ENCODE results near the gene ACSM5.
"Not testable (repeated sequence)": the region's sequence is repeated elsewhere in the genome, so short reads cannot be mapped to it uniquely, and the experiment has no call there.

Gene ACSM5

DNA sequence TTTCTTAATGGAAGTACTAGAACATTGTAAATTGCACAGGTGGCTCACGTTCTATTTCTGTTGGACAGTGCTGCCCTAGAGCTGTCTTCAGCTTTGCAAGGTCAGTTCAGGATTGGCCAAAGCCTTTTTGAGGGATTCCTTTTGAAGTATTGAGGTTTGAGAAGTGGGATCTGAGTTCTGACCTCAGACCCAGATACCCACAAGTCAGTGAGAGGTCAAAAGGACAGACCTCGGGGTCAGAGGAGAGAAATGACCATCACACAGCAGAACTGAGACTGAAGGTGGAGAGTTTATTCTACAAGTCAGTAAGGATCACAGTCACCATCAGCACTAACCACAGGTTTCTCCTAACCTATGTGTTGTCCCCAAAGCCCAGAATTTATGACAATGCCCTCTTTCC is 1.7 kb downstream of the ACSM5 start:
- TF ChIP-seq CTCF (IDR thresholded peaks at IDR 0.05; ENCODE audit: insufficient read depth, low read depth, low read length, missing control alignments): no peak
- DNase-seq (ENCODE audit: low read depth): no peak
- H3K4me3 ChIP-seq (ENCODE audit: low read length): no peak overlapping the region

- H3K4me3 ChIP-seq (ENCODE audit: low read length): no peak overlapping the region
- DNase-seq (ENCODE audit: low read depth): peak; percentile 2
- no peak for TF ChIP-seq CTCF (IDR thresholded peaks at IDR 0.05; ENCODE audit: insufficient read depth, low read depth, low read length, missing control alignments)
Measured at GRCh38 chr16:20415541-20415940, 6.2 kb downstream of the ACSM5 start.

GRCh38 chr16:20419093-20419492 is 9.8 kb downstream of the ACSM5 start:
- not testable (repeated sequence) for DNase-seq (ENCODE audit: low read depth); H3K4me3 ChIP-seq (ENCODE audit: low read length)

DNA sequence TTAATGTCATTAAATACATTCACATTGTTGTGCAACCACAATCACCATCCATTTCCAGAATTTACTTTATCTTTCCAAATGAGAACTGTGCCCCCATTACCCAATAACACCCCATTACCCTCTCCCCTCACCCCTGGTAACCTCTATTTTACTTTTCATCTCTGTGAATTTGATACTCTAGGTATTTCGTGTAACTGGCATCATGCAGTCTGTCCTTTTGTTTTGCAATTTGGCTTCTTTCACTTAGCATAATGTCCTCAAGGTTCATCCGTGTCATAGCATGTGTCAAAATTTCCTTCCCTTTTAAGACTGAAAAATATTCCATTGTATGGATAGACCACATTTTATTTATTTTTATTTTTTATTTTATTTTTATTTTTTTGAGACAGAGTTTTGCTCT is 12.4 kb downstream of the ACSM5 start:
- not testable (repeated sequence) for DNase-seq (ENCODE audit: low read depth); H3K4me3 ChIP-seq (ENCODE audit: low read length)

- not testable (repeated sequence) for DNase-seq (ENCODE audit: low read depth); H3K4me3 ChIP-seq (ENCODE audit: low read length)
Measured at GRCh38 chr16:20423772-20424128, 14.4 kb downstream of the ACSM5 start.

GRCh38 chr16:20424129-20424866 is 15.0 kb downstream of the ACSM5 start:
- DNase-seq (ENCODE audit: low read depth): no peak
- H3K4me3 ChIP-seq (ENCODE audit: low read length): no peak overlapping the region
- TF ChIP-seq CTCF (IDR thresholded peaks at IDR 0.05; ENCODE audit: insufficient read depth, low read depth, low read length, missing control alignments): no peak

- not testable (repeated sequence) for H3K4me3 ChIP-seq (ENCODE audit: low read length); DNase-seq (ENCODE audit: low read depth)
Measured at GRCh38 chr16:20427401-20427797, 18.1 kb downstream of the ACSM5 start.

DNA sequence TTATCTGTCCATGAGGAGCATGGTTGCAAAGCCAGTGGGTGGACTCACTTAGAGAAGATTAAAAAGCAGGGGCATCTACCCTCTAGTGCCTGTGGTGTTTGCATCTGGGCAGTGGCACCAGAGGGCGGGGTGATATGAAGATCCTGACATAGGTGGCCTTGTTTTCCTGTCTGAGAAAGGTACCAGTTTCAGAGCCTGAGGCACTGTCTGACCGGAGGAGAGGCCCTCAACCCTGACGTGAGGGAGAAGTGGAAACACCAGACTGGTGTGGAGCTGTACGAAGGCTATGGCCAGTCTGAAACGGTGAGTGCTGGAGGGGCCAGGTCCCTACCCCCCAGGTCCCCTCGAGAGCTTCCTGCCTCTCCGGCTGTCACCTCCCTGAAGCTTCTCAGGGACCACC is 20.2 kb downstream of the ACSM5 start:
- not testable (repeated sequence) for H3K4me3 ChIP-seq (ENCODE audit: low read length); DNase-seq (ENCODE audit: low read depth)

GRCh38 chr16:20430480-20430879 is 21.1 kb downstream of the ACSM5 start:
- H3K4me3 ChIP-seq (ENCODE audit: low read length); DNase-seq (ENCODE audit: low read depth): not testable (repeated sequence)

- TF ChIP-seq CTCF (IDR thresholded peaks at IDR 0.05; ENCODE audit: insufficient read depth, low read depth, low read length, missing control alignments): no peak
- no peak overlapping the region for H3K4me3 ChIP-seq (ENCODE audit: low read length)
- DNase-seq (ENCODE audit: low read depth): no peak
Measured at GRCh38 chr16:20430948-20431347, 21.6 kb downstream of the ACSM5 start.

DNA sequence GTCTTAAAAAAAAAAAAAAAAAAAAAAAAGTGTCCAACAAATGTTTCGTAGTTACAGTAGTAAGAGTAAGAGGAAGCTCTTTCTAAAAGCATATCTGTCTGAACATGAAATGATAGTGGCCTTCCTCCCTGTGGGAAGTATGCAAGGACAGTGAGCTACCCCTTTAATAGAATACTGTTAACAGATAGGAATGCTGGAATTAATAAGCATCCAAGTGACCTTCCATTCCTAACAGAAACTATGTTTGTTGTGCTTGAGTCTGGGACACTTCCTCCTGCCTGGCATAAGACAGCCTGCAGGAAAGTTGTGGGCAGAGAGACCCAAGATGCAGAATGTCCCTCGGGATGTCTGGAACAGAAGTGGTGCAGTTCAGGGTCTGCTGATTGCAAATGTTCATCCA is 29.6 kb downstream of the ACSM5 start:
- H3K4me3 ChIP-seq (ENCODE audit: low read length); DNase-seq (ENCODE audit: low read depth): not testable (repeated sequence)

- H3K4me3 ChIP-seq (ENCODE audit: low read length); DNase-seq (ENCODE audit: low read depth): not testable (repeated sequence)
Measured at GRCh38 chr16:20439820-20440231, 30.5 kb downstream of the ACSM5 start.

DNA sequence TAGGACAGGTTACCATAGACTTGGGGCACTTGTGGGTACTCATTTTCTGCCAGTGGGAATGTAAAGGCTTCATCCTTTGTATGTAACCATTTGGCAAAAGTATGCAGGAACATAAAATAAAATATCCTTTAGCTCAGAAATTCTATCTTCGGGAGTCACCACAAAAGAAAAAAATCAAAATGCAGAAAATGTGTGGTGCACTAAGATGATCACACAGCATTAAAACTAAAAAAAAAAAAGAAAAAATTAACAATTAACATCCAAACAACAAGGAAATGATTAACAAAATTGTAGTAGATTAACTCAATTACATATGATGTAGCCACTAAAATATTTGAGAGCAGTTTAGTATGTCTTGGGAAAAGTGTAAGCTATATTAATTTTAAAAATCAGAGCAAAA is 31.4 kb downstream of the ACSM5 start:
- H3K4me3 ChIP-seq (ENCODE audit: low read length): not testable (repeated sequence)

More for the DNA sequence above, 31.4 kb downstream of the ACSM5 start:
- DNase-seq (ENCODE audit: low read depth): not testable (repeated sequence)
